ENCODE data around the gene RIOK2. TPM values are rescaled to one million over a fixed set of nuclear protein-coding genes. Genes with fewer than 3 reads are reported as not detected.
A peak's percentile ranks its signal among the peaks of the same experiment; 100 is the strongest.

The RIOK2 gene
- total and polyA plus RNA-seq, 10 of the 15 experiments (the other 5 are each of a cell fraction or from before 2014, with no cell fraction given), result 23.0 to 69.1 (median 33.3) TPM

- TF ChIP-seq RELB (IDR thresholded peaks at IDR 0.05; ENCODE audit: low read depth), result peak; percentile 93; the same call in 1 of the 2 replicates
- peak; percentile 51 for TF ChIP-seq SKIL (IDR thresholded peaks at IDR 0.05; ENCODE audit: low read depth, poor library complexity, severe bottlenecking)
- no peak for TF ChIP-seq HDAC6 (IDR thresholded peaks at IDR 0.05; ENCODE audit: unreplicated experiment)
- peak; percentile 77 for TF ChIP-seq MXI1 (IDR thresholded peaks at IDR 0.05; ENCODE audit: low read depth, low read length)
- TF ChIP-seq SP1 (IDR thresholded peaks at IDR 0.05; ENCODE audit: low read depth, low read length), result no peak
- TF ChIP-seq PKNOX1 (IDR thresholded peaks at IDR 0.05), result no peak; the same call in 1 of the 2 replicates
- TF ChIP-seq POLR2AphosphoS5 (IDR thresholded peaks at IDR 0.05; ENCODE audit: low read length), result peak; percentile 83
- no peak for TF ChIP-seq SMC3 (IDR thresholded peaks at IDR 0.05; ENCODE audit: borderline replicate concordance, low read length)
- TF ChIP-seq BCL11A (IDR thresholded peaks at IDR 0.05; ENCODE audit: low read depth, low read length), result no peak
- no peak for TF ChIP-seq HDGF (IDR thresholded peaks at IDR 0.05)
- no peak for TF ChIP-seq SREBF2 (IDR thresholded peaks at IDR 0.05; ENCODE audit: low read length)
- no peak for TF ChIP-seq ZBED1 (IDR thresholded peaks at IDR 0.05; ENCODE audit: borderline replicate concordance)
- TF ChIP-seq JUNB (IDR thresholded peaks at IDR 0.05), result no peak; the same call in 1 of the 2 replicates
- TF ChIP-seq BCLAF1 (IDR thresholded peaks at IDR 0.05), result no peak
- no peak for TF ChIP-seq ZNF217 (IDR thresholded peaks at IDR 0.05)
- 0 out of 2 replicates have a peak, but pooled peaks have one; percentile 6 for TF ChIP-seq ZBTB11 (CRISPR knock-in tag; IDR thresholded peaks at IDR 0.05)
- peak; percentile 79; the same call in 1 of the 2 replicates for TF ChIP-seq TAF1 (IDR thresholded peaks at IDR 0.05; ENCODE audit: borderline replicate concordance, low read depth, low read length)
These were observed at the start of gene RIOK2 (continued) for GRCh38 chr5:97183100-97183929.

All from GM12878 (cell line).